Colon (tissue), 2 donors: ENCODE data around the gene AKAP9.
"Not testable (repeated sequence)": the region's sequence is repeated elsewhere in the genome, so short reads cannot be mapped to it uniquely, and the experiment has no call there.

ENCODE experiments used
- FAIRE-seq: peaks from 2 replicates; lab custom pipeline; 2012; peaks lifted over from hg19 to GRCh38; lab: Jason Lieb, UNC
- donor health status: control.
- donor health status: control.

AKAP9 gene

GRCh38 chr7:92135052-92135889 lies 194.6 kb downstream of the AKAP9 start:
- no peak for FAIRE-seq

DNA sequence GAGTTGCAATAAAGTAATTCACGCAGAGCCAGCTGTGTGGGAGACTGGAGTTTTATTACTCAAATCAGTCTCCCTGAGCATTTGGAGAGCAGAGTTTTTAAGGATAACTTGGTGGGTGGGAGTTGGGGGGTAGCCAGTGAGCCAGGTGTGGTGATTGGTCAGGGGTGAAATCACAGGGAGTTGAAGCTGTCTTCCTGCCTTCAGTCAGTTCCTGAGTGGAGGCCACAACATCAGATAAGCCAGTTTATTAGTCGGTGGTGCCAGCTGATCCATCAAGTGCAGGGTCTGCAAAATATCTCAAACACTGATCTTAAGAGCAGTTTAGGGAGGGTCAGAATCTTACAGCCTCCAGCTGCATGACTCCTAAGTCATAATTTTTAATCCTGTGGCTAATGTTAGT lies 196.9 kb downstream of the AKAP9 start:
- FAIRE-seq, result no peak

DNA sequence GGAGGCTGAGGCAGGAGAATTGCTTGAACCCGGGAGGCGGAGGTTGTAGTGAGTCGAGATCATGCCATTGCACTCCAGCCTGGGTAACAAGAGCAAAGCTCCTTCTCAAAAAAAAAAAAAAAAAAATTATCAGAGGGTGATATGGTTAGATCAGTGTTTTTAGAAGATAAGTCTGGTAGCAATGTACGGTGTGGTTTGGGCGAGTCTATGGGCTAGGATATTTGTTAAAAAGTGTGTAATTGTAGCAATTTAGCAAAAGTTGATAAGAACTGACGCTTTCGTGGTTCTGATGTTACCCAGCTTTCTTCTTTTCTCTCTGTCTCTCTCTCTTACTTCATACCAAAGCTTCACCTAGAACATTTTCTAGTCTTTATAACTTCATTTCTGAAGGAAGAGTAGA lies 200.5 kb downstream of the AKAP9 start:
- FAIRE-seq, result no peak

DNA sequence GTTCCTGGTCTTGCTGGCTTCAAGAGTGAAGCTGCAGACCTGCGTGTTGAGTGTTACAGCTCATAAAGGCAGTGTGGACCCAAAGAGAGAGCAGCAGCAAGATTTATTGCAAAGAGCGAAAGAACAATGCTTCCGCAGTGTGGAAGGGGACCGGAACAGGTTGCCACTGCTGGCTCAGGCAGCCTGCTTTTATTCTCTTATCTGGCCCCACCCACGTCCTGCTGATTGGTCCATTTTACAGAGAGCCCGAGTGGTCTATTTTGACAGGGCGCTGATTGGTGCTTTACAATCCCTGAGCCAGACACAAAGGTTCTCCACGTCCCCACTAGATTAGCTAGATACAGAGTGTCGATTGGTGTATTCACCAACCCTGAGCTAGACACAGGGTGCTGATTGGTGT lies 202.1 kb downstream of the AKAP9 start:
- FAIRE-seq, result not testable (repeated sequence)

GRCh38 chr7:92143192-92143880 lies 202.7 kb downstream of the AKAP9 start:
- FAIRE-seq, result not testable (repeated sequence)

DNA sequence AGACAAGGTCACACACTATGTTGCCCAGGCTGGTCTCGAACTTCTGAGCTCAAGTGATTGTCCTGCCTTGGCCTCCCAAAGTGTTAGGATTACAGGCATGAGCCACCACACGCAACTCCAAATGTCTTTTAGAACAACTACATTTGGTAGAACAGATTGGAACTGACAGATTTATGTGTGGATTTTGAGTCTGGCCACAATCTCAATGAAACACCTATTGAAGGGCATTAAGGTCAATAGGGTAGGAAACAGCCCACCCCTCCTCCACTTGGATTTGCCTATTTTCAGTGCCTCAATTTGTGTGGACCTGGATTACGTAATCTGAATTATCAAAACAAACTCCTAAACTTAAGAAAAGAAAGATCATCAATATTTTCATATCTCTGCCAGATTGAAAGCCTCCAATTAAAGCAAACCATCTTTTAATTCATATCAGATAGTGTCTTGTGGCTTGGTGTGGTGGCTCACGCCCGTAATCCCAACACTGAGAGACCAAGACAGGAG lies 209.1 kb downstream of the AKAP9 start:
- no peak for FAIRE-seq

- FAIRE-seq, result no peak
These were observed 209.9 kb downstream of the AKAP9 start for GRCh38 chr7:92150450-92151017.

DNA sequence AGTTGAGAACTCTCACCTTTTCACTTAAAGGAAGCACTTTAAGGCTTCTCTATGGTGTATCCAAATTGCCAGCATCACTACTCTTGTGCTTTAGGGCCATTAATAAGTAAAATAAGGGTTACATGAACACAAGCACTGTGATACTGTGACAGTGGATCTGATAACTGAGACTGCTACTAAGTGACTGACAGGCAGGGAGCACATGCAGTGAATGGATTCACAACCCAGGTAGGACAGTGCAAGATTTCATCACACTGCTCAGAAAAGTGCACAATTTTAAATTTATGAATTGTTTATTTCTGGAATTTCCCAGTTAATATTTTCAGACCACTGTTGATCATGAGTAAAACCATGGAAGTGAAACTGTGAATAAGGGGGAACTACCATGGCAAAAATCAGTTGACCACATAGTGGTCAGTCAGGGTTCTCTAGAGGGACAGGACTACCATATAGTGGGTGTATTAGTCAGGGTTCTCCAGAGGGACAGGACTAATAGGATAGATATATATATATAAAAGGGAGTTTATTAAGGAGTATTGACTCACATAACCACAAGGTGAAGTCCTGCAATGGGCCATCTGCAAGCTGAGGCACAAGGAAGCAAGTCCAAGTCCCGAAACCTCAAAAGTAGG lies 214.6 kb downstream of the AKAP9 start:
- FAIRE-seq, result no peak

DNA sequence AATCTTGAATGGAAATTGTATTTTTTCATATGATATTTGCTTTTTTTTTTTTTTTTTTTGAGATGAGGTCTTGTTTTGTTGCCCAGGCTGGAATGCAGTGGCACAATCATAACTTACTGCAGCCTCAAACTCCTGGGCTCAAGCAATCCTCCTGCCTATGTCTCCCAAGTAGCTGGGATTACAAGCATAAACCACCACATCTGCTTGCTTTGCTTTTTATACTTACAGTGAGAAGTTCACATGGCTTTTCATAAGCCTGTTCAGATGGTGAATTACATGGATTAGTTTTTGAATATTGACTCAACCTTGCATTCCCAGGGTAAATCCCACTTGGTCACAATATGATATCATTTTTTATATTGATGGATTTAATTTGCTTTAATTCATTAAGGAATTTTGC lies 216.3 kb downstream of the AKAP9 start:
- FAIRE-seq, result no peak

DNA sequence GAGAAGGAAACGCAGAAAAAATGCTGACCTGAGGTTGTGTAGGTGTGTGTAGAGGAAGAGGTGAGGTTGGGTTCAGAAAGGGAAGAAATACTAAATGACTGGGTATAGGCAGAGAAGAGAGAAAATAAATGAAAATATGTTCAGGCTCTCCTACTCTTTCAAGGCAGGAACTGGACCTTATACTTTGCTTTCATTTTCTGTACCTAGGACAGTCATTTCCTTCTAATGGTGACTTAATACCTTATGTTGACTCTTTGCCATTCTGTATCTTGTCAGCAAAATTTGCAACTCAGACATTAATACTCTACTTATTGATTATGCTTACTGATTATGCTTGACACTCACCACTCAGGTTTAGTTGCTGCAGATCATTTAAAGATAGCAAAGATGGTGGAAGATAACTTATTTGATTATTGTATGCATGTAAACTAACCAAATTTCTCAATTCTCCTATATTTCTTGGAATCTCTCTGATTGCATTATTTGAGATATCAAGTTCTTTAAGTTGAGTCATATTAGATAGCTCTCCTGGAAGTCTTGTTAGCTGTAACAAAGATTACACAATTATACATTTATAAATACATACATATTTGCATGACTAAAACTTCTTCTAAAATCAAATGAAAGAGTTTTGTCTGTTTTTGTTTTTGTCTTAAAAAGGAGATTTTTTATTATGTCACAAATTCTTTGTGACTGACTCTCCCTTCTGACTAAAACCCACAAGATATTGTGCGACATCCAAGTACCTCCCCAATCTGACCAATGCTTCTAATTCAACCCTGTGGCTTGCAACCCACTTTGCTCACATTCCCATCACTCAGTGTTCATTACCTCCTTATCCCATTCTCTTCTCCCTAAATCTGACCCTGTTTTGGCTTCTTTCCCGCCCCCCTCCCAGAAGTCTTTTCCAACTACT lies 218.3 kb downstream of the AKAP9 start:
- FAIRE-seq, result no peak
